AG04449 (cell line): ENCODE results near the gene ITPR1.

Source experiments
- CTCF ChIA-PET: fragments of 350-600 bp; formaldehyde crosslinking; extraction: SDS; loops from one replicate; lab custom pipeline; 2021; ENCODE audit warnings: antibody characterized with exemption; lab: Yijun Ruan, JAX
- POLR2A ChIA-PET: fragments of 400-600, 350-600 bp; formaldehyde crosslinking; extraction: SDS; loops from one replicate; lab custom pipeline; 2020; ENCODE audit warnings: antibody characterized with exemption, inconsistent platforms; lab: Yijun Ruan, JAX
- DNase-seq: peaks from one replicate; pipeline ENCODE4 v3.0.0-alpha.2; 2010; ENCODE audit warnings: low read depth, low spot score
- H3K4me3 ChIP-seq: 2 replicates; pipeline ENCODE4 v1.5.1; 2011; ENCODE audit warnings: low read depth, mild to moderate bottlenecking, control low read depth, low read length
- TF ChIP-seq, protein P1 (sequence below): IDR thresholded peaks from one replicate; pipeline ENCODE4 v1.5.1; 2011; ENCODE audit warnings: mild to moderate bottlenecking, moderate library complexity, low read length, control low read depth, inconsistent platforms; ENCODE audit not compliant: insufficient read depth; ENCODE audit errors: missing control alignments

The ITPR1 gene

DNA sequence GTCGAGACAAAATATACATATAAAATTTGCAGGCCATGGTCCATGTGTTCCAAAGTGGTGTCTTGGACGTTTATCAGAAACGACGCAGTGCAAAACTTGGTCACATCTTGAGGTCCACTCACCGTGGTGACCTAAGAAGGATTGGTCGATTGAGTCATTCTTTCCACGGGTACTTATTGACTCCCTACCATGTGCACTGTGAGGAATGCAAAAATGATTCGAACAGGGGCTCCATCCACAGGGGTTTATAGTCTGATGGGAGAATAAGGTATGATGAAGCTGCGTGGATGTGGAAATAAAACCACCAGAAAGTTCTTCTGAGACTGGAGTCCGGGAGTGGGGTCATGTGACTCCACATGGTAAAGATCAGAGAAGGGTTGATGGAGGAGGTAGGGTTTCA lies 185.2 kb downstream of the ITPR1 start:
- TF ChIP-seq, protein P1, sequence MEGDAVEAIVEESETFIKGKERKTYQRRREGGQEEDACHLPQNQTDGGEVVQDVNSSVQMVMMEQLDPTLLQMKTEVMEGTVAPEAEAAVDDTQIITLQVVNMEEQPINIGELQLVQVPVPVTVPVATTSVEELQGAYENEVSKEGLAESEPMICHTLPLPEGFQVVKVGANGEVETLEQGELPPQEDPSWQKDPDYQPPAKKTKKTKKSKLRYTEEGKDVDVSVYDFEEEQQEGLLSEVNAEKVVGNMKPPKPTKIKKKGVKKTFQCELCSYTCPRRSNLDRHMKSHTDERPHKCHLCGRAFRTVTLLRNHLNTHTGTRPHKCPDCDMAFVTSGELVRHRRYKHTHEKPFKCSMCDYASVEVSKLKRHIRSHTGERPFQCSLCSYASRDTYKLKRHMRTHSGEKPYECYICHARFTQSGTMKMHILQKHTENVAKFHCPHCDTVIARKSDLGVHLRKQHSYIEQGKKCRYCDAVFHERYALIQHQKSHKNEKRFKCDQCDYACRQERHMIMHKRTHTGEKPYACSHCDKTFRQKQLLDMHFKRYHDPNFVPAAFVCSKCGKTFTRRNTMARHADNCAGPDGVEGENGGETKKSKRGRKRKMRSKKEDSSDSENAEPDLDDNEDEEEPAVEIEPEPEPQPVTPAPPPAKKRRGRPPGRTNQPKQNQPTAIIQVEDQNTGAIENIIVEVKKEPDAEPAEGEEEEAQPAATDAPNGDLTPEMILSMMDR, result no peak
- ChIA-PET CTCF (interaction anchor here (1.4 kb wide), 1 partner anchor 9 kb away, joined by 3 read pairs; no protein-coding TSS in a partner anchor), POLR2A (no interaction called here)
- H3K4me3 ChIP-seq, result no peak overlapping the region
- DNase-seq, result no peak

GRCh38 chr3:4680227-4680691 lies 187.1 kb downstream of the ITPR1 start:
- TF ChIP-seq, protein P1, result no peak
- ChIA-PET CTCF (interaction anchor here (1.3 to 2.2 kb wide), 4 partner anchors 15 to 300 kb away, joined by 3 to 8 read pairs (median 4); no protein-coding TSS in a partner anchor), POLR2A (interaction anchor here (0.5 kb wide), 1 partner anchor 368 kb away, joined by 6 read pairs; no protein-coding TSS in a partner anchor)
- DNase-seq, result no peak
- no peak overlapping the region for H3K4me3 ChIP-seq

GRCh38 chr3:4680871-4681300 lies 187.7 kb downstream of the ITPR1 start:
- no peak for DNase-seq
- no peak overlapping the region for H3K4me3 ChIP-seq
- ChIA-PET POLR2A (no interaction called here), CTCF (interaction anchor here (1.0 to 2.2 kb wide), 5 partner anchors 10 to 299 kb away, joined by 3 to 8 read pairs (median 3); no protein-coding TSS in a partner anchor)
- TF ChIP-seq, protein P1, result no peak

DNA sequence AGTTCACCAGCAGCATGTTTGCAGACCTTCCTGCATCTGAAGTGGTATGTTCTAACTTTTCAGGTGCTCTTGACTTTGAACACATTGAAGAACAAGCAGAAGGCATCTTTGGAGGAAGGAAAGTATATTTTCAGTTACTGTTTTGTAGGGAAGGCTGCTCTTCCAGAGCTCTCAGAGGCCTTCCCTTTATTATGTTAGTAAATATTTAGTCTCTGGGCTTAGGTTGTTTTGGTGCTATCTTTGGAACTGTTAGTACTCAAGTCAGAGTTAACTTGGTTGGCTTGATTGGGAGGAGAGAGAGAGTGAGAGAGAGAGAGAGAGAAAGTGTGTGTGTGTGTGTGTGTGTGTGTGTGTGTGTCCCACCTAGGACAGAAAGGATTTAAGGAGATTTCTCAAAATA lies 188.2 kb downstream of the ITPR1 start:
- ChIA-PET POLR2A (no interaction called here), CTCF (interaction anchor here (1.0 to 4.8 kb wide), 6 partner anchors 11 to 299 kb away, joined by 3 to 27 read pairs (median 3); no protein-coding TSS in a partner anchor)
- no peak overlapping the region for H3K4me3 ChIP-seq
- DNase-seq, result no peak
- TF ChIP-seq, protein P1, result no peak

DNA sequence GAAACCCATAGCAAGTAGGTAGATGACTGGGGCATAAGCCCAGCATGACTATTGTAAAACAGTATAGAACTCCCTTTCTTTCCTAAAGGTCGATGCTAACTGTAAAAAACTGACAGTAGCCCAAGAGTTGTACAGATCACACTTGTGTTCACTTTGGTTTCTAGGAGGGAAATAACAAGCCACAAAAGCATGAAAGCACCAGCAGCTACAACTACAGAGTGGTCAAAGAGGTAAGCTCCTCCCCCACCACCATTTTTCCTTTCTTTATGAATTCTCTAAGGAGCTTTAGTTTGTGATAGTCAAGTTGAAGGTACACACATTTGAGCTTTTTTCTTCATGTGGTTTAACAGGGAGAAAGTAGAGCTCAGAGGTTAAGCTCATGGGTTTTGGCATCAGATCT lies 191.0 kb downstream of the ITPR1 start:
- CTCF ChIA-PET, result interaction anchor here (1.4 to 4.8 kb wide), 2 partner anchors 27 to 51 kb away, joined by 3 to 27 read pairs; no protein-coding TSS in a partner anchor
- POLR2A ChIA-PET, result no interaction called here
- no peak for DNase-seq
- TF ChIP-seq, protein P1, result no peak
- H3K4me3 ChIP-seq, result no peak overlapping the region

DNA sequence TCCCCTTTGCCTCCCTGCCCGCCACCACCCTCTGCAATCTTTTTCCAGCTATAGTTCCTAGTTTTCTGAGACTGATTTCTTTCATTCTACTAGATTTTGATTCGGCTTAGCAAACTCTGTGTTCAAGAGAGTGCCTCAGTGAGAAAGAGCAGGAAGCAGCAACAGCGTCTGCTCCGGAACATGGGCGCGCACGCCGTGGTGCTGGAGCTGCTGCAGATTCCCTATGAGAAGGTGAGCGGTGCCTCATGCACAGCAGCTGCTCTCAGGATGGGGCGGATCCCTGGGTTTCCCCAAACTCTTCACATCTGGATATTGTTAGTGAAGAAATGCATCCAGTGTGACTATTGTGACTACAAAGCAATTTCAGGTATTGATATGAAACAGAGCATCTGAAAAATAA lies 191.8 kb downstream of the ITPR1 start:
- H3K4me3 ChIP-seq, result no peak overlapping the region
- ChIA-PET POLR2A (no interaction called here), CTCF (interaction anchor here (4.8 kb wide), 1 partner anchor 26 kb away, joined by 27 read pairs; no protein-coding TSS in a partner anchor)
- no peak for DNase-seq
- TF ChIP-seq, protein P1, result no peak
